Ovary (tissue), 9 donors: Measurements from ENCODE around the gene SPEF2. TPM values are rescaled to one million over a fixed set of nuclear protein-coding genes. Genes with fewer than 3 reads are reported as not detected.
"Not testable (repeated sequence)": the region's sequence is repeated elsewhere in the genome, so short reads cannot be mapped to it uniquely, and the experiment has no call there.

Experiments
- DNase-seq, 5 donors: peaks; one replicate each; pipeline ENCODE4 v3.0.0-alpha.2; 2019 to 2020
- H3K27ac ChIP-seq, 2 donors: fragments of 200-600 bp; one replicate each; pipeline versions ENCODE4 v1.5.1 to v1.8.0; 2019 to 2022
- H3K27me3 ChIP-seq: fragments of 200-600 bp; one replicate; pipeline ENCODE4 v1.8.0; 2022
- H3K36me3 ChIP-seq: fragments of 200-600 bp; sonication (generic); one replicate; pipeline ENCODE4 v1.5.1; 2019
- H3K4me1 ChIP-seq: one replicate; pipeline ENCODE4 v1.8.1; 2013; ENCODE audit warnings: mild to moderate bottlenecking, moderate library complexity; ENCODE audit not compliant: insufficient read depth
- H3K4me3 ChIP-seq: fragments of 200-600 bp; sonication (generic); one replicate; pipeline ENCODE4 v1.5.1; 2017
- H3K9me3 ChIP-seq, 2 donors: fragments of 200-600 bp in 1 of 2; sonication (generic) in 1 of 2; one replicate each; pipeline versions ENCODE4 v1.5.1 to v1.8.1; 2013 to 2019; ENCODE audit warnings: mild to moderate bottlenecking in 1 of 2, moderate library complexity in 1 of 2
- EP300 ChIP-seq: sonication (generic); formaldehyde crosslinking; IDR thresholded peaks from one replicate; pipeline ENCODE4 v1.6.1; 2017; ENCODE audit warnings: antibody characterized with exemption
- POLR2A ChIP-seq: fragments of 450-650 bp; IDR thresholded peaks from one replicate; pipeline ENCODE4 v1.6.1; 2017; ENCODE audit warnings: antibody characterized with exemption, mild to moderate bottlenecking, moderate library complexity
- WGBS, 3 donors: extraction: QIAGEN DNeasy Blood & Tissue Kit in 1 of 3; methylation state at CpG; one replicate each; pipeline versions ENCODE4 v1.1.5 to v1.1.7; 2013 to 2017; 5-methylcytosine and 5-hydroxymethylcytosine counted together
- intact Hi-C, 4 donors: fragments of 100-400 bp; cut with DNase I; formaldehyde crosslinking; loops; one replicate each; pipeline versions ENCODE4 v1.11.0 to v1.15.1; 2022 to 2023
- polyA plus RNA-seq, 2 donors: library from polyadenylated mRNA; stranded (reverse); fragments of 200-250 nt in 1 of 2; fragments of 350-450 nt in 1 of 2; fragmentation: Illumina TruSeq in 1 of 2; extraction: RNeasy Lipid Tissue Mini Kit (QIAGEN cat#74804) in 1 of 2; gene quantifications; one replicate each; pipeline ENCODE4 v1.2.3, GENCODE V29; 2013 to 2014
- total RNA-seq, 7 donors: library from RNA; depleted of rRNA in 2 of 7; stranded (reverse); fragments of >200 nt in 2 of 7; fragmentation: NEBNext Ultra II Directional in 3 of 7; extraction: Animal tissue kit (Norgen Biotek cat#: 25700) in 3 of 7; gene quantifications; one replicate each; pipeline versions ENCODE4 v1.1.0 to v1.2.4, GENCODE V29; 2016 to 2023
- TF ChIP-seq, protein P1 (sequence below), 3 donors: fragments of 450-650 bp in 2 of 3; fragments of 200-600 bp in 1 of 3; IDR thresholded peaks; one replicate each; pipeline versions ENCODE4 v1.5.1 to v1.8.0; 2016 to 2022; ENCODE audit warnings: antibody characterized with exemption in 3 of 3, mild to moderate bottlenecking in 1 of 3
- donor health status: DM: no; HTN: no; CAD: no; lungs with moderate emphysema.
- donor health status: DM: no; HTN: no; CAD: no.
- donor health status: Bipolar disorder and iron deficiency.
- donor health status: DM: yes; HTN: yes; CAD: no.
- donor health status: DM: no; HTN: no; CAD: no.
- donor health status: DM: yes; HTN: yes; CAD: no.

SPEF2 gene
- total and polyA plus RNA-seq, 9 donors, result 4.2 to 31.8 (median 9.0) TPM

DNA sequence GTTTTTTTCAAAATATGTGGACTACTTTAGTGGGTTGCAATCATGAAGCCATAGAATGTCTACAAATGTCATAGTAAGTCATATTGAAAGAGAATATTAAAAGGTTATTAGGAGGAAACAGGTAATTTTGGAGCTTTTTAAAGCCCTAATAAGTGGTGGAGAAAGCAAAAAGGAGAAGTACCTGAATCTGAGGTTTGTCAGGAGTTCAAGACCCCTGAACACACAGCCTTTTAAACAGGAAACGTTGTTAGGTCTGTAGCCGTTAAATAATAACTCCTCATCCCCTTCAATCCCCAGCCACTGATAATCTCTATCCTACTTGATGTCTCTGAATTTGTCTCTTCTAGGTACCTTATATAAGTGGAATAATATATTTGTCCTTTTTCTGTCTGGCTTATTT lies 51.1 kb downstream of the SPEF2 start:
- intact Hi-C loops, result no loop called here
- Histone ChIP-seq H3K9me3 (no peaks in the 10 kb centered on the region), H3K36me3 (no peaks in the 10 kb centered on the region), H3K27me3 (no peaks in the 10 kb centered on the region), H3K4me3 (no peak overlapping the region), H3K4me1 (no peaks in the 10 kb centered on the region), H3K27ac (no peak overlapping the region)
- TF ChIP-seq EP300 (no peak), POLR2A (no peak)
- TF ChIP-seq, protein P1, sequence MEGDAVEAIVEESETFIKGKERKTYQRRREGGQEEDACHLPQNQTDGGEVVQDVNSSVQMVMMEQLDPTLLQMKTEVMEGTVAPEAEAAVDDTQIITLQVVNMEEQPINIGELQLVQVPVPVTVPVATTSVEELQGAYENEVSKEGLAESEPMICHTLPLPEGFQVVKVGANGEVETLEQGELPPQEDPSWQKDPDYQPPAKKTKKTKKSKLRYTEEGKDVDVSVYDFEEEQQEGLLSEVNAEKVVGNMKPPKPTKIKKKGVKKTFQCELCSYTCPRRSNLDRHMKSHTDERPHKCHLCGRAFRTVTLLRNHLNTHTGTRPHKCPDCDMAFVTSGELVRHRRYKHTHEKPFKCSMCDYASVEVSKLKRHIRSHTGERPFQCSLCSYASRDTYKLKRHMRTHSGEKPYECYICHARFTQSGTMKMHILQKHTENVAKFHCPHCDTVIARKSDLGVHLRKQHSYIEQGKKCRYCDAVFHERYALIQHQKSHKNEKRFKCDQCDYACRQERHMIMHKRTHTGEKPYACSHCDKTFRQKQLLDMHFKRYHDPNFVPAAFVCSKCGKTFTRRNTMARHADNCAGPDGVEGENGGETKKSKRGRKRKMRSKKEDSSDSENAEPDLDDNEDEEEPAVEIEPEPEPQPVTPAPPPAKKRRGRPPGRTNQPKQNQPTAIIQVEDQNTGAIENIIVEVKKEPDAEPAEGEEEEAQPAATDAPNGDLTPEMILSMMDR (IDR thresholded peaks at IDR 0.05), result no peak
- DNase-seq, result no peak
- WGBS, 3 donors, result 87 to 95% (median 90%) methylated on average over 2 of the region's 2 CpGs

DNA sequence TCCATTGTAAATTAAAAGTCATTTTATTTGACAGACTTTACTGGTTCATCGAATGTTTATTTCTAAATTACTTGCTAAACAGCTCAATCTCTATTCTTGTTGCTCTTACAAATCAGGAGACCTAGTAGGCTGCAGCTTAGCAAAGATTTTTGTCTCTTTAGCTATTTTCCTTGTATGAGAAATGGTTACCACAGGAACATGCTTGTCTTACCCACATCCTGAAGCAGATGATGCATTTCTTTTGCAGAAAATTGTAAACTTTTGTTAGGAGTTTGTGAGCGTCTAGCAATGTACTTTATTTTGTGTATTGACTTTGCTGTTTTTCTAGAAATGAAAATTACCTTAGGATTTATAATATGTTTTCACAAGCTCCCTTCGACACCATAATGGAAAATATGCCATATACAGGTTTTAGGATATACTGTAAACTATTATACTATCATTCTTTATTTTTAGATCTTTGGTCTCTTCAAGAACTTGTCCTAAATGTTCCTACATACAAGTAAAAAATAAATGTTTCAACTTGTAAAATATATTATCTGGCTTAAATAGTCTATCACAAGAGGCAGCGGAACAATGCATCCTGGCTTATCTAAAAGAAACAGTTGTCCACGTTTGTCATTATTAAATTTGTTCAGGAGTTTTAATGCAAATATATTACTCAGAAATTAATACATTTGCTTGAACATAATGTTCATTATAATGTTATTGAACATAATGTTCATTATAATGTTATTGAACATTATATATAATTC lies 54.1 kb downstream of the SPEF2 start:
- intact Hi-C loops, result no loop called here
- no peak for TF ChIP-seq POLR2A
- TF ChIP-seq EP300, result no peak
- TF ChIP-seq, protein P1 (IDR thresholded peaks at IDR 0.05), result no peak
- no peaks in the 10 kb centered on the region for H3K9me3 ChIP-seq
- H3K4me1 ChIP-seq, result no peaks in the 10 kb centered on the region
- no peaks in the 10 kb centered on the region for H3K36me3 ChIP-seq
- whole genome bisulfite sequencing, 3 donors, result 80 to 83% (median 82%) methylated on average over 5 of the region's 5 CpGs
- no peaks in the 10 kb centered on the region for H3K27me3 ChIP-seq
- no peak for DNase-seq
- no peak overlapping the region for H3K27ac ChIP-seq
- H3K4me3 ChIP-seq, result no peak overlapping the region

GRCh38 chr5:35672296-35672655 lies 54.6 kb downstream of the SPEF2 start:
- H3K9me3 ChIP-seq, intact Hi-C loops, H3K27ac ChIP-seq, H3K27me3 ChIP-seq, H3K4me1 ChIP-seq, DNase-seq, H3K4me3 ChIP-seq, H3K36me3 ChIP-seq: not testable (repeated sequence)
- 91 to 99% (median 93%) methylated on average over 1 of the region's 1 CpG for WGBS, 3 donors

DNA sequence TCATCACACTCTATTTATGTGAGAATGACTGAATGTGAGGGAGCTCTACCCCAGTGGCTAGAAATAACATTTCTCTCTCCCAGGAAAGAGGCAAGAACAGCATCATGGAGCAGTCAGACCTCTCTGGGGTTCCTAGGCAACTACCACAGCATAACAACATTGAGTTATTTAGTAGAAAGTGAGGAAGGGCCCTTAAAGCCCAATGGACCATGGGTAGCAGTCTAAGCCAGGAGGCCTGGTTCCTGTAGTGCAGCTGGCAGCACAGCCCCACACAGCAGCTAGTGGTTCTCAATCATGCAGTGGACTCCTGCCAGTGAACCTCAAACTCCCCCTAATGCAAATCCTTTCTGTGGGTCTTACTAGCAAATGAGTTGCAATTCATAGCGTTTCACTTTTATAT lies 55.3 kb downstream of the SPEF2 start:
- no peak for TF ChIP-seq POLR2A
- no peak for TF ChIP-seq EP300
- TF ChIP-seq, protein P1 (IDR thresholded peaks at IDR 0.05), result no peak
- 73 to 86% (median 75%) methylated on average over 1 of the region's 1 CpG for WGBS, 3 donors
- H3K27me3 ChIP-seq, result no peaks in the 10 kb centered on the region
- H3K9me3 ChIP-seq, result no peaks in the 10 kb centered on the region
- no peaks in the 10 kb centered on the region for H3K4me1 ChIP-seq
- no peaks in the 10 kb centered on the region for H3K36me3 ChIP-seq
- no peak overlapping the region for H3K4me3 ChIP-seq
- H3K27ac ChIP-seq, result no peak overlapping the region
- DNase-seq, result no peak
- intact Hi-C loops, result no loop called here

GRCh38 chr5:35674049-35674448 lies 56.4 kb downstream of the SPEF2 start:
- Histone ChIP-seq H3K27ac (no peak overlapping the region), H3K9me3 (no peaks in the 10 kb centered on the region), H3K4me3 (no peak overlapping the region), H3K4me1 (no peaks in the 10 kb centered on the region), H3K36me3 (no peaks in the 10 kb centered on the region), H3K27me3 (no peaks in the 10 kb centered on the region)
- TF ChIP-seq, protein P1 (IDR thresholded peaks at IDR 0.05), result no peak
- no peak for TF ChIP-seq EP300
- intact Hi-C loops, result no loop called here
- 79 to 90% (median 81%) methylated on average over 2 of the region's 2 CpGs for WGBS, 3 donors
- no peak for DNase-seq
